NCI-H460 (cell line): Measurements from ENCODE around the gene B3GLCT. TPM values are rescaled to one million over a fixed set of nuclear protein-coding genes. Genes with fewer than 3 reads are reported as not detected.
"Not testable (repeated sequence)": the region's sequence is repeated elsewhere in the genome, so short reads cannot be mapped to it uniquely, and the experiment has no call there.

ENCODE experiments used
- DNase-seq: peaks from one replicate; pipeline ENCODE4 v3.0.0-alpha.2; 2016; ENCODE audit warnings: low read depth; ENCODE audit errors: extremely low read depth
- polyA plus RNA-seq: library from polyadenylated mRNA; depleted of rRNA; stranded (reverse); fragments of >200 nt; gene quantifications from 2 replicates; pipeline ENCODE4 v1.2.3, GENCODE V29; 2014; cell fraction: nucleus; rRNA removed
- total RNA-seq: library from RNA; depleted of rRNA; stranded (reverse); fragments of >200 nt; shearing (Covaris generic); gene quantifications from 2 replicates; pipeline ENCODE4 v1.2.3, GENCODE V29; 2014; rRNA removed

Gene B3GLCT
- 4.1 and 4.2 TPM in 2 replicates for total RNA-seq
- polyA plus RNA-seq, result 6.4 and 10.0 TPM in 2 replicates

- DNase-seq, result peak; percentile 62
Observed at GRCh38 chr13:31199849-31200636, at the start of gene B3GLCT. Gene B3GLCT, plus strand, starts transcription at chr13:31199975. Its CDS starts 110 bp downstream, at chr13:31200085.

GRCh38 chr13:31150315-31150985 lies 49.3 kb upstream of the B3GLCT start:
- no peak for DNase-seq

DNA sequence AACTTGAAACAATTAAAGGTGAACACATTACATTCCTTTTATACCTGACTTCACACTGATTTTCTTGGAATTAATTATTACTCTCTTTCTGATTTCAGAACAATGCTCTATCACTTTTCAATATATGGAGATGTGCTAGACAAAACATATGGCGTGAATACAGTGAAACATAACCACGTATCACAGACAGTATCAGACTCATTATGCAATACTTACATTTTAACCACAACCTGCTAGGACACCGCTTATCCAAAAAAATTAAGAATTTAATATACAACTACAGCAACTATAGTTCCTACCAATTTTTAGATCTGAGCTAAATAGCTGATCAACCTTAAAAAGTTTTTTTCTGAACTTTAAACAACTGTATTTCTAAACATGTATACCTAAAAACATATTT lies 47.9 kb upstream of the B3GLCT start:
- no peak for DNase-seq

DNA sequence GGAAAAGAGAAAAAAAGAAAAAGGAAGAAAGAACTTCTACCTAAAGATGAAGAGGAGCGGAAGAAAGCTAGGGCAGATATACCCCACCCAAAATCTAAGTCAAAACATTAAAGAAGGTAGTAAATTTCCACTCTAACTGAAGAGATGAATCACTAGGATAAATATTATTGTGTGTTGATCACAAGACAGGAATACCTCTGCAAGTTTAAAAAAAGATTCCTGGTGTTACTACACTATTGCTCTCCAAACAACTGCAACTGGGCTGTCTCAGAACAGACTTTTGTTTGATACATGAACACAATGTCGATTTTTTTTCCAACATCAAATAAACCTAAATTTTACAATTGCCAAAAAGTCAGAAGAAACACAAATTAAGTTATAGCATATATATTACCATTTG lies 44.8 kb upstream of the B3GLCT start:
- no peak for DNase-seq

- DNase-seq, result no peak
Observed at GRCh38 chr13:31159306-31159705, 40.5 kb upstream of the B3GLCT start.

DNA sequence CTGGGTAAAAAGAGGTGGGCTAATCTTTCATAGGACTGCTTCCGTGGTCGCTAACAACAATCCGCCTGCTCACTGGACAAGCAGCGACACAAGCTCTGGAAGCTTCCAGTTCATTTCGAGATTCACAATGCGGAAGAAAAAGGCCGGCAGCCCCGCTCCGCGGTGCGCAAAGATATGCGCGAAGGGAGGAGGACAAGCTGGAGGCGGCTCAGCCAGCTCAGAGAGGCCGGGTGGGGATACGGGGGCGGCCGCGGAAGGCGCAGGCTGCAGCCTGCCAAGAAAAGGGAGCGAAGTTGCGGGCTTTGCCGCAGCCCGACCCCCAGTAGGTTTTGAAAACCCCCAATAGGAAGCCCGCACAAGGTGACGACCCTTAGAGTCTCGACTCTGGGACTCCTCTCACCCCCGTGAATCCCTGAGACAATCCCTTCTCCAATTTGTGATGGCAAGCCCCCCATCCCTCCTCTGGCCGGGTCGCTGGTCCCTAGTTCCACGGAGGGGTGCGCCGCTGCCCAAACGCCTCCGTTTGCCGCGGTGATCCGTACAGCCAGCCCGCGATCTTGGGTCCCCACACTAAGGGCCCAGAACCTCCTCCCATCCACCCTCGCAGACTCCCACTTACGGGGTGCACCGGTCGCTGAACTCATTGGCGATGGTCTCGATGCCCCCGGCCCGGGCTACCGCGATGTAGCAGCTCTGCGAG lies 38.8 kb upstream of the B3GLCT start:
- no peak for DNase-seq

GRCh38 chr13:31161557-31162150 lies 38.1 kb upstream of the B3GLCT start, which contains the start of gene HSPH1:
Gene HSPH1, minus strand, starts transcription at chr13:31161904. Its CDS starts 322 bp downstream, at chr13:31161582.
- DNase-seq, result peak; percentile 92

GRCh38 chr13:31162151-31163008 lies 37.4 kb upstream of the B3GLCT start:
- peak; percentile 92 for DNase-seq

DNA sequence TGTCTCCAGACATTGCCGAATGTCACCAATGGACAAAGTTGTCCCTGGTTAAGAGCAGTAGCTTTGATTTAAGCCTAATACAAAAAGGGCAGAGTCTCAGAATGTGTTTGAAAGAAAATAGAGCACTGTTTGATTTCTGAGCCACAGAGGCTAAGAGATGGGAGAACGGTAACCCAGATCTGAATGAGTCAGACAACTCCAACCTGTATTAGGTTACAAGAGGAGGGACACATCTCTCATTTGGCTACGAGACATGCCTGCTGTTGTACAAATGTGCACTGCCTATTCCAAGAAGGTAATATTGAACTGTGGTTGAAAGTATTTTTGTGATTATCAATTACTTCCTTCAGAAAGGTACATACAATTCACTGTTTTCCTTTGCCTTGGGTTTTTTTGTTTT lies 33.2 kb upstream of the B3GLCT start:
- DNase-seq, result no peak

- no peak for DNase-seq
Observed at GRCh38 chr13:31167490-31167889, 32.3 kb upstream of the B3GLCT start.

GRCh38 chr13:31168166-31168565 lies 31.6 kb upstream of the B3GLCT start:
- DNase-seq, result no peak

GRCh38 chr13:31168736-31169135 lies 31.0 kb upstream of the B3GLCT start:
- DNase-seq, result no peak

DNA sequence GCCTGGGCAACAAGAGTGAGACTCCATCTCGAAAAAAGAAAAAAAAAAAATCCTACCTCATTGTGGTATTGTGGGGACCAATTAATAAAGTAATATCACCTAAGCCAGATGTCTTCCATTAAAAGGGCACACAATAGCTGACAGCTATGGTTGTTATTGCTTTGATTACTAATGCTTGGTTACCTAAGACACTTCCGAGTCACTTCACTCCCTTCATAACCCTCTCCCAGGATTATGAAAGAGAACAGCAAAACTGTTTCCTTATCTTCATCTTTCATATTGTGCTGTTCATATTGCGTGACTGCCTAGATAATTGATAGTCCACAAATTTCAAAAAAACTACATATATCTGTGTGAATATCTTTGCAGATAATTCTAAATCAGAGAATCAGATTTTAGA lies 27.8 kb upstream of the B3GLCT start:
- DNase-seq, result no peak

DNA sequence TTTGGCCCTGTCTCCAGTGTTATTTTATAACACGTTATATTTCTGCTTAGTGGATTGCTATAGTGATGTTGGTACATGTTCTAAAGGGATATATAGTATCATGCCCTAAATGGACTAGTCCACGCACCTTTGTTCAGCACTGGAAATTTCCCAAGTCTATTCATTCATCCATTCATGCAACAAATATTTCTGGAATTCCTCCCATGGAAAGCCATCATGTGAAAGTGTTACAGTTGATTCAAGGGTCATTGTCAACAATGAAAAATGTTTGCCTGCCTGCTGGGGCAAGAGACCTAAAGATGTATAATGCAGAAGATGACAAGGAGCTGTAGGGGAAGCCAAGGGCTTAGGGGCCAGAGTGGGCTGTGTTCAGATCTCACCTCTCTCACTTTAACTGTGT lies 27.2 kb upstream of the B3GLCT start:
- peak; percentile 35 for DNase-seq

DNA sequence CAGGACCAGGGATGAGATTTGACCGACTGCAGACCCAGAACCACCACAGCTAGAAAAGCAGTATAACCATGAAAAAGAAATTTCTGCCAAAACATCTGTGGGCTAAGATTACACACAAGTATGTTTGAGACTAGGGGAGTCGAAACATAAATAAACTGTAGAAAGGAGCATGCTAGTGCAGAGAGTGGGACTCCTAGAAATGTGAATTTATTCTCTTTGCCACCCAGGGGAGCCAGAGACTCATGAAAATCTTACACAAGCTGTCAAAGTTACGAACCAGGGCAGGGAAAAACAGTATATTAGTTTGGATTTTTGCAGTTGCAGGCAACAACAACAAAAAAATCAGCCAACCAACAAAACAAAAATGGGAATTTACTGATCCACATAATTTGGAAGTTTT lies 25.8 kb upstream of the B3GLCT start:
- DNase-seq, result no peak

GRCh38 chr13:31175847-31176532 lies 23.8 kb upstream of the B3GLCT start:
- no peak for DNase-seq

DNA sequence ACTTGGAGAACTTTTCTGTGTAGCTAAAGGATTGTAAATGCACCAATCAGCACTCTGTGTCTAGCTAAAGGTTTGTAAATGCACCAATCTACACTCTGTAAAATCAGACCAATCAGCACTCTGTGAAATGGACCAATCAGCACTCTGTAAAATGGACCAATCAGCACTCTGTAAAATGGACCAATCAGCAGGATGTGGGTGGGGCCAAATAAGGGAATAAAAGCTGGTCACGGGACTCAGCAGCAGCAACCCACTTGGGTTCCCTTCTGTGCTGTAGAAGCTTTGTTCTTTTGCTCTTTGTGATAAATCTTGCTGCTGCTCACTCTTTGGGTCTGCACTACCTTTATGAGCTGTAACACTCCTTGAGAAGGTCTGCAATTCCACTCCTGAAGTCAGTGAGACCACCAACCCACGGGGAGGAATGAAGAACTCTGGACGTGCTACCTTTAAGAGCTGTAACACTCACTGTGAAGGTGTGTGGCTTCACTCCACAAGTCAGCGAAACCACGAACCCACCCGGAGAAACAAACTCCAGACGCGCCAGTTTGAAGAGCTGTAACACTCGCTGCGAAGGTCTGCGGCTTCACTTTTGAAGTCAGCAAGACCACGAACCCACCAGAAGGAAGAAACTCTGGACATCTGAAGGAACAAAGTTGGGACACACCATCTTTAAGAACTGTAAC lies 21.8 kb upstream of the B3GLCT start:
- not testable (repeated sequence) for DNase-seq

GRCh38 chr13:31179241-31179640 lies 20.5 kb upstream of the B3GLCT start:
- no peak for DNase-seq

GRCh38 chr13:31179754-31180153 lies 20.0 kb upstream of the B3GLCT start:
- no peak for DNase-seq
